HG02678 (cell line): ENCODE results near the gene ALDH2.
A peak's percentile ranks its signal among the peaks of the same experiment; 100 is the strongest.
"Not testable (repeated sequence)": the region's sequence is repeated elsewhere in the genome, so short reads cannot be mapped to it uniquely, and the experiment has no call there.

ENCODE experiments used
- ATAC-seq: cut with Tn5 transposase; IDR thresholded peaks from one replicate; pipeline ENCODE4 v1.9.1; 2021; ENCODE audit warnings: mild to moderate bottlenecking, moderate library complexity; ENCODE audit not compliant: unreplicated experiment

ALDH2 gene

GRCh38 chr12:111766608-111767361 is at the start of gene ALDH2:
Gene ALDH2, plus strand, starts transcription at chr12:111766933. Its CDS starts 50 bp downstream, at chr12:111766983.
- ATAC-seq, result peak; percentile 60

DNA sequence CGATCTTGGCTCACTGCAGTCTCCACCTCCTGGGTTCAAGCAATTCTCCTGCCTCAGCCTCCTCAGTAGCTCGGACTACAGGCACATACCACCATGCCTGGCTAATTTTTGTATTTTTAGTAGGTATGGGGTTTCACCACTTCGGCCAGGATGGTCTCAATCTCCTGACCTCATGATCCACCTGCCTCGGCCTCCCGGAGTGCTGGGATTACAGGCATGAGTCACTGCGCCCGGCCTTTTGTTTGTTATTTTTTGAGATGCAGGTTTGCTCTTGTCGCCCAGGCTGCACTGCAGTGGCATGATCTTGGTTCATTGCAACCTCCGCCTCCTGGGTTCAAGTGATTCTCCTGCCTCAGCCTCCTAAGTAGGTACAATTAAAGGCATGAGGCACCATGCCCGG is 47.4 kb upstream of the ALDH2 start:
- not testable (repeated sequence) for ATAC-seq

DNA sequence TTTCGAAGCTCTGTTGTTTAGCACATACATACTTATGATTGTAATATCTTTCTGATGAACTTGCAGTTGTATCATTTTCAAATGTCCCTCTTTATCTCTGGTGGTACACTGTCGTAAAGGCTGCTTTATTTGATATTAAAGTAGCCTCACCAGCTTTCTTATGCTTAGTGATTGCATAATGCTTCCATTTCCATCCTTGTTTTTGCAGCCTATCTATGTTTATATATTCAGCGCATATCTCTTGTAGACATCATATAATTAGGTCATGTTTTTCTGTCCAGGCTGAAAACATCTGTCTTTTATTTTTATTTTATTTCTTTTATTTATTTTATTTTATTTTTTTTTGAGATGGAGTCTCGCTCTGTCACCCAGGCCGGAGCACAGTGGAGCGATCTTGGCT is 46.3 kb upstream of the ALDH2 start:
- ATAC-seq, result no peak

DNA sequence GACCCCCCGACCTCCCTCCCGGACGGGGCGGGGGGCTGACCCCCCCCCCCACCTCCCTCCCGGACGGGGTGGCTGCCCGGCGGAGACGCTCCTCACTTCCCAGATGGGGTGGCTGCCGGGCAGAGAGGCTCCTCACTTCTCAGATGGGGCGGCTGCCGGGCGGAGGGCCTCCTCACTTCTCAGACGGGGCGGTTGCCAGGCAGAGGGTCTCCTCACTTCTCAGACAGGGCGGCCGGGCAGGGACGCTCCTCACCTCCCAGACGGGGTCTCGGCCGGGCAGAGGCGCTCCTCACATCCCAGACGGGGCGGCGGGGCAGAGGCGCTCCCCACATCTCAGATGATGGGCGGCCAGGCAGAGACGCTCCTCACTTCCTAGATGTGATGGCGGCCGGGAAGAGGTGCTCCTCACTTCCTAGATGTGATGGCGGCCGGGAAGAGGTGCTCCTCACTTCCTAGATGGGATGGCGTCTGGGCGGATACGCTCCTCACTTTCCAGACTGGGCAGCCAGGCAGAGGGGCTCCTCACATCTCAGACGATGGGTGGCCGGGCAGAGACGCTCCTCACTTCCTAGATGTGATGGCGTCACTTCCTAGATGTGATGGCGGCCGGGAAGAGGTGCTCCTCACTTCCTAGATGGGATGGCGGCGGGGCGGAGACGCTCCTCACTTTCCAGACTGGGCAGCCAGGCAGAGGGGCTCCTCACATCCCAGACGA is 42.9 kb upstream of the ALDH2 start:
- ATAC-seq, result not testable (repeated sequence)

- no peak for ATAC-seq
These were observed 37.9 kb upstream of the ALDH2 start for GRCh38 chr12:111728795-111729194.

DNA sequence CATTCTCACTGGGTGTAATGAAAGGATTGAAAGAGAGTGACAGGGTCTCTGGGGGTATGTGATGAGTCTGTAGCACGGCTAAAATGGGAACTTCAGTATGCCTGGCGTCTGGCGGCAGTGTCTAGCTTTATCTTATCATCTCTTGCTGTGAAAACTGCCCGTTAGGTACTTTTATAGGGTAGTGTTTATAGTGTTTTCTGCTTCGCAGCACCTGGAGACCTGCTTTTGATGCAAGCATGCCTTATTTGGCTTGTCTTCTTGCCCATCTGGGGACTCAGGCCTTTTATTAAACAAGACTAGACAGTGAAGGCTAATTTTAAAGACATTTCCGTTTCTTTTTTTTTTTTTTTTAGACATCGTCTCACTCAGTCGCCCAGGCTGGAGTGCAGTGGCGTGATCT is 36.3 kb upstream of the ALDH2 start:
- no peak for ATAC-seq

DNA sequence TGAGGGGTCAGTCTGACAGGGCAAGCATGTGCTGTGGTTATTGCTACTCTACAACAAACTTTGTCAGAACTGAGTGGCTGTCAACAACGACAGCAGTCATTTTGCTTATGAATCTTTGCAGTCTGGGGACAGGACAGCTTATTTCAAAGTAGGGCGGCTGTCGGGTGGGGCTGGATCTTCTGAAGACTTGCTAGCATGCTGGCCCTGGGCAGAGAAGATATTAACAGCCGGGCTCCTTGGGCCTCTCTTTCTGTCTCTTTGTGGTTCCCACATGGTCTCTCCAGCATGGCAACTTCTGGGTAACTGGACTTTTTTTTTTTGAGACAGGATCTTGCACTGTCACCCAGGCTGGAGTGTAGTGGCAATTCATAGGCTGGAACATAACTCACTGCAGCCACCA is 33.9 kb upstream of the ALDH2 start:
- ATAC-seq, result no peak

- no peak for ATAC-seq
These were observed 33.3 kb upstream of the ALDH2 start for GRCh38 chr12:111733340-111733915.

DNA sequence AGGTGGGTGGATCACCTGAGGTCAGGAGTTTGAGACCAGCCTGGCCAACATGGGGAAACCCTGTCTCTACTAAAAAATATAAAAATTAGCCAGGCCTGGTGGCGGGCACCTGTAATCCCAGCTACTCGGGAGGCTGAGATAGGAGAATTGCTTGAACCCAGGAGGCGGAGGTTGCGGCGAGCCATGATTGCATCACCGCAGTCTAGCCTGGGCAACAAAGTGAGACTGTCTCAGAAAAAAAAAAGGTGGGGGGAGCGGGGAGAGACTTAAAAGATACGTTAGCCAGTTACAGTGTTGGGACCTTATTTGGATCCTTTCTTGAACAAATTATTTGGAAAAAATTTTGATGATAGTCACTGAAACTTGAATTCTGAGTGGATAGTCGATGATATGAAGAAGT is 27.2 kb upstream of the ALDH2 start:
- not testable (repeated sequence) for ATAC-seq

DNA sequence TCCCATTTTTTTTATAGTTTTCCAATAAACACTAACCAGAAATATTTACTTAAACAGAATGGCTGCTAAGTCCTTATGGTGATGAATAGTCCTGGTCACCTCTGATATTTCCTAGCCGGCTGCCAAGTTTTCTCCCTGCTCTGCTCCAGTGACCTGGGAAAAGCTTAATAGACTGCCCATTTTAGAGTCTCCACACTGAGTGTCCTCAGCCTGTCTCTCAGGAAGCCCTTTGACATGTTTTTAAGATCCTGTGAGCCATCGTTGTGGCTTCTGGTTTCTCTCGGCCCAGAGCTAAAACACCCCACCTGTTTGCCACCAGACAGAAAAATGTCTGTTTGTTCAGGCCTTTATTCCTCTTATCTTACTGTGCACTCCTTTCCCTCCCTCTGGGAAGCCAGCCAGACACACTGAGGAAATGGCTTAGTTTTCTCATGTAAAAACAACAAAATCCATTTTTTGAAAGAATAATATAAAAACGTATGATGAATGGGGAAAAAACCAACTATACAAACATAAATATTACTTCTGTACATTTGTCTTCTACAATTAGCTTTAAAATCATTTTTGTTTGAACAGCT is 25.4 kb upstream of the ALDH2 start:
- ATAC-seq, result no peak

DNA sequence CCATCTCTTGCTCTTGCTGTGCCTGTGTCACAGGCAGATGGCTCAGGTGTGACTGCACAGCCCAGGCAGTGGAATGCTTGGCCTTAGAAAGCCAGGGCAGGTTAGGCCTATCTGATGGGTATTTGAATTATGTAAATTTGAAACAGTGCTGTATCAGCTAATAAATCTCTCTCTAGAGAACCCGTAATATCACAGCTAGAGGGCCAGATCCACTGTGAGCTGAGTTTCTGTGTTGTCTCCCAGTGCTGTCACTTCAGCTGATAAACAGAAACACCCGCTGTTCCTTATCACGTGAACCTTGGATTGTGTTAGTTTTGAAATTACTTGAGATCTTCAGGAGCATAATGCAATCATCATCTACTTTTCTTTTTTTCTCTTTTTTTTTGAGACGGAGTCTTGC is 21.5 kb upstream of the ALDH2 start:
- ATAC-seq, result no peak

DNA sequence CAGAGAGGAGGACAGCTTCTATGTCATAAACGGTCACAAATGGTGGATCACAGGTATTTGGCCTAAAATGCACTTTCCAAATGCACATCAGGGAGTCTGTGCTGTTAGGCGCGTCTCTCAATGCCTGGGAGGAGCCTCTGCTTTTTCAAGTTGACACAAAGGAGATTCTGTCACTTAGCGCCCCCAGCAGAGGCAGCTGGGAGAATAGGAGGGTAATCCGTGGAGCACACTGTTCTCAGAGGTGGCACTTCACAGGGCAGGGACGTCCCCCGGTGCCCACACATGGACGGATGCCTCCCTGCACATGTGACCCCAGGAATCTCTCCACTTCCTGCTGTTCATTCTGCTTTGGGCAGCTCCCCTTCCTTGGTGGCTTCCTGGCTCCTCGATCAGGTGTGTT is 19.4 kb upstream of the ALDH2 start:
- ATAC-seq, result no peak

GRCh38 chr12:111748151-111748672 is 18.5 kb upstream of the ALDH2 start:
- ATAC-seq, result no peak

DNA sequence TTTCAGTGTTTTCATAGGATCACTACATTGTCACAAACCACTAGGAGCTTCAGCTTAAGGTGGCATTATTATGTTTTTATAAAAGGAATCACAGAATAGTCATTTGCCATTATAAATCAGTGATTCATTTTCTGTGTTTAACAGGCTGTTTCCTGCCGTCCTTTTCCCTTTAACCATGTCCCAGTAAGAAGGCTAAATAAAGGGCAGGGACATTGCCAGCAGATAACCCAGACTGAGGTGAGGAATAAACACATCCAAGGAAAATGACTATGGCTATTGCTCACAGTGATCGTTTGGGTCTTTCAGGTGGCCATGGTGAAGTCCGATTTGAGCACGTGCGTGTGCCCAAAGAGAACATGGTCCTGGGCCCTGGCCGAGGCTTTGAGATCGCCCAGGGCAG is 17.9 kb upstream of the ALDH2 start:
- ATAC-seq, result no peak

DNA sequence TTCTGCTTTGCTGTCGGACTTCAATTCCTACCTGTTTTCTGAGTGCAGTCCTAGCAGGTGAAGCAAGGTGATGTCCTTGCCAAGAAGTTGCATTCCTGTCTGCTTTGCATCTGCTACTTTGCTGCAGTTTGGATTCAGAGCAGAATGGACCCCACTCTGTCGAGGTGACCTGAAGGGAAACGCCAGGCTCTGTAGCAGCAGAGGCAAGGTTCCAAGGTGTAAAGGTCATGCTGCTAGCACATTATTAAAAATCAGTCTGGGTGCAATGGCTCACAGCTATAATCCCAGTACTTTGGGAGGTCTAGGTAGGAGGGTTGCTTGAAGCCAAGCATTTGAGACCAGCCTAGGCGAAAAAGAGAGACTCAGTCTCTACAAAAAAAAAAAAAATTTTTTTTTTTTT is 17.3 kb upstream of the ALDH2 start:
- ATAC-seq, result no peak

GRCh38 chr12:111753144-111753881 is 13.4 kb upstream of the ALDH2 start:
- ATAC-seq, result no peak

- no peak for ATAC-seq
These were observed 12.1 kb upstream of the ALDH2 start for GRCh38 chr12:111754671-111755070.

DNA sequence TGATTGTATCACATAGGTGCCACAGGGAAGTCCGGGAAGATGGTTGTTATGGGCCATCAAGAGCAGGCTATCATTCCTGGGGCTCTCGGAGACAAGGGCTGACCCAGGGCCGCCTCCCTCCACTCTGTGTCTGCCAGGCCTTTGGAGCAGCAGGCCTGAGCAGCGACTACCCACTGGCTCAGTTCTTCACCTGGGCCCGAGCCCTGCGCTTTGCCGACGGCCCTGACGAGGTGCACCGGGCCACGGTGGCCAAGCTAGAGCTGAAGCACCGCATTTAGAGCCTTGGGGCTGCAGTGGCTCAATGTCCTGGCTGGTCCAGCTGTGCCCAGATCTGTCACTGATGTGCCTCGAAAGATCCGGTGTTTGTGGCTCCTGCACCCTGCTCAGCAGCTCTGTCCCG is 10.5 kb upstream of the ALDH2 start:
- no peak for ATAC-seq

DNA sequence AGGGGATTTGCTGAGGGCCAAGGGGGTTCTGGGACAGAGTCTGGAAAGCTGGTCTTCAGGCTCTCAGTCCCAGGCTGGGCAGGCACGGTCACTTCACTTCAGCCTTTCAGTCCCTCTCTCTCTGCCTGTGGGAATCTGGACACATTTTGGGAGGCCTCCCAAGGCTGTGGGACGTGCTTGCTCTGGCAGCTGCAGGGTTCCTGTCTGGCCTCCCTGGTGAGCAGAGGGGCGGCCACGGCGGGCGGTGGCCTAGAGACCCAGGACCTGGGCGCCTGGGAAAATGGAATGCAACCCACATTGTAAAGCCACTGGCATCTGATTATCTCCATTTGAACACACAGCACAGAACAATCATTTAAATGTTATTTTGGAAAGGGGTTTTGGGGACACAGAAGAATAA is 10.1 kb upstream of the ALDH2 start:
- ATAC-seq, result no peak

DNA sequence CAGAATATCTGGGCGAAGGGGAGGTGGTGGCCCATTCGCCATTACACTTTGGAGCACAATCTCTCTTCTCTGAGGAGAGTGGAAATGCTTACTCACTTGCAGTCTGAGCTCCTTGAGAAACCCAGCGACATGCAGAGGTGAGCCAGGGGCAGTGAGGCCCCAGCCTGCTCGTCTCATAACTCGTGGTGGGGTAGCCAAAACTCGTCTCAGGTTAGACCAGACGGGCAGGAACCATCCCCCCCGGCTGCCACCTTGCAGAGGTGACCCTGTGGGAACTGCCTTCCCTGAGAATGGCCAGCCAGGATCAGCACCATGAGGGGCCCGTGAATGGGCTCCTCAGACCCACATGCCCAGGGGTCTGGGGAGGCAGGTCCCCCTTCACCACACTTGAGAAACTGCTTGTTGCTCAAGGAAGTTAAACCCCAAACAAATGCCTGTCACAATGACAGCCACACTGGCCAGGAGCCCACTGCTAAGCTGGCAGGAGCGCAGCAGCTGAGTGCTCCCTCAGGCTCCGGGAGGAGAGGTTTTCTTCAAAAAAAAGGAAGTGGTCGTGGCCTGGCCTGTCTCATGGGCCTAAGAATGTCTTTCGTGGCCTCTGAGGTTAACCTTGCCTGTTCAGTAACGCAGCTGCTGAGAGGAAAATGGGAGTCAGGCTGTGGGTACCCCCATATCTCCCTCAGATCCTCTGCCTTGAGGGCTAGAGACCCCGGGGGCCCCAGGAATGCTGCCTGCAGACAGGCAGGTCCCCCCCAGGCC is 9.2 kb upstream of the ALDH2 start:
- peak; percentile 48 for ATAC-seq
